Activated T-helper 1 cell treated with anti-CD3 and anti-CD28 coated beads, Interleukin-2, amount 50 U/mL, for 16 hours (primary cell): ENCODE data around the gene TMBIM6.
"Not testable (repeated sequence)": the region's sequence is repeated elsewhere in the genome, so short reads cannot be mapped to it uniquely, and the experiment has no call there.

Experiments
- DNase-seq, 2 donors: peaks; one replicate each; pipeline ENCODE4 v3.0.0-alpha.2; 2020; ENCODE audit warnings: low read depth in 1 of 2, low spot score in 1 of 2

TMBIM6 gene

GRCh38 chr12:49728446-49728845, 12.9 kb upstream of the TMBIM6 start:
- DNase-seq: no peak

- DNase-seq: no peak
These were observed 11.3 kb upstream of the TMBIM6 start for GRCh38 chr12:49730050-49730449.

GRCh38 chr12:49730568-49731101, 10.7 kb upstream of the TMBIM6 start:
- no peak for DNase-seq

- no peak for DNase-seq
These were observed 7.9 kb upstream of the TMBIM6 start for GRCh38 chr12:49733219-49734017.

GRCh38 chr12:49734900-49735299, 6.5 kb upstream of the TMBIM6 start:
- not testable (repeated sequence) for DNase-seq

- not testable (repeated sequence) for DNase-seq
These were observed 2.6 kb upstream of the TMBIM6 start for GRCh38 chr12:49738721-49739120.

GRCh38 chr12:49740277-49740676, 1.1 kb upstream of the TMBIM6 start:
- not testable (repeated sequence) for DNase-seq

- DNase-seq: peak; percentile 70 to 84
These were observed 694 bp downstream of the TMBIM6 start for GRCh38 chr12:49741882-49742620.

GRCh38 chr12:49744363-49744885, 3.1 kb downstream of the TMBIM6 start:
- DNase-seq: no peak

- DNase-seq: no peak
These were observed 6.9 kb downstream of the TMBIM6 start for GRCh38 chr12:49748306-49748705.

- DNase-seq: no peak
These were observed 7.4 kb downstream of the TMBIM6 start for GRCh38 chr12:49748800-49749199.

GRCh38 chr12:49750027-49750995, 9.0 kb downstream of the TMBIM6 start:
- peak in 1 of 2 donors; percentile 36 for DNase-seq

- DNase-seq: no peak
These were observed 9.6 kb downstream of the TMBIM6 start for GRCh38 chr12:49750996-49751393.

GRCh38 chr12:49761677-49762467, 20.5 kb downstream of the TMBIM6 start:
- no peak for DNase-seq

GRCh38 chr12:49762468-49762847, 21.1 kb downstream of the TMBIM6 start:
- DNase-seq: no peak

- DNase-seq: peak; percentile 63 to 66
These were observed 21.7 kb downstream of the TMBIM6 start for GRCh38 chr12:49763006-49763591.

GRCh38 chr12:49764126-49764525, 22.8 kb downstream of the TMBIM6 start:
- DNase-seq: no peak

GRCh38 chr12:49766115-49766455, 24.7 kb downstream of the TMBIM6 start:
- no peak for DNase-seq

- DNase-seq: no peak
These were observed 26.0 kb downstream of the TMBIM6 start for GRCh38 chr12:49767333-49767732.

- DNase-seq: not testable (repeated sequence)
These were observed 31.7 kb downstream of the TMBIM6 start for GRCh38 chr12:49773102-49773501.
